ENCODE results near the gene SGSM1. TPM values are rescaled to one million over a fixed set of nuclear protein-coding genes. Genes with fewer than 3 reads are reported as not detected.
A peak's percentile ranks its signal among the peaks of the same experiment; 100 is the strongest.

Gene SGSM1
- total and polyA plus RNA-seq, 2 experiments from 2014 or later = 0.39 TPM; not detected in 1

GRCh38 chr22:24948356-24949202 lies 142.6 kb downstream of the SGSM1 start:
- Histone ChIP-seq H3K27me3 (no peaks in the 10 kb centered on the region), H3K4me3 (no peak overlapping the region), H3K4me1 (ENCODE audit: low read depth) (no peaks in the 10 kb centered on the region), H3K27ac (no peak overlapping the region), H3K36me3 (no peaks in the 10 kb centered on the region), H3K9me3 (ENCODE audit: low read depth) (no peaks in the 10 kb centered on the region)
- no peak for DNase-seq (ENCODE audit: low read depth in 1 of 2, low spot score in 1 of 2)
- TF ChIP-seq CTCF (IDR thresholded peaks at IDR 0.05; ENCODE audit: low read depth, low read length) = no peak

- Histone ChIP-seq H3K27ac (no peak overlapping the region), H3K4me3 (peak overlapping the region; percentile 27), H3K4me1 (ENCODE audit: low read depth) (peaks cover 10% of the 10 kb centered on the region), H3K9me3 (ENCODE audit: low read depth) (no peaks in the 10 kb centered on the region), H3K36me3 (no peaks in the 10 kb centered on the region), H3K27me3 (no peaks in the 10 kb centered on the region)
- DNase-seq (ENCODE audit: low read depth in 1 of 2, low spot score in 1 of 2) = peak; percentile 28 to 85
- TF ChIP-seq CTCF (IDR thresholded peaks at IDR 0.05; ENCODE audit: low read depth, low read length) = no peak
Measured at GRCh38 chr22:24950272-24950902, 144.4 kb downstream of the SGSM1 start.

GRCh38 chr22:24951942-24952836 lies 146.2 kb downstream of the SGSM1 start, which contains the start of gene KIAA1671:
Gene KIAA1671, plus strand, starts transcription at chr22:24952716. Its CDS starts 75,284 bp downstream, at chr22:25028000.
- peak; percentile 81 to 95 for DNase-seq (ENCODE audit: low read depth in 1 of 2, low spot score in 1 of 2)
- peak within 1 kb of the TSS; percentile 78 for H3K27ac ChIP-seq

GRCh38 chr22:24952837-24953383 lies 146.9 kb downstream of the SGSM1 start:
- peak; percentile 46 to 57 for DNase-seq (ENCODE audit: low read depth in 1 of 2, low spot score in 1 of 2)
- Histone ChIP-seq H3K36me3 (no peaks in the 10 kb centered on the region), H3K27ac (peak overlapping the region; percentile 78), H3K4me3 (peak overlapping the region; percentile 41), H3K27me3 (no peaks in the 10 kb centered on the region), H3K4me1 (ENCODE audit: low read depth) (peaks cover 10% of the 10 kb centered on the region), H3K9me3 (ENCODE audit: low read depth) (no peaks in the 10 kb centered on the region)
- TF ChIP-seq CTCF (IDR thresholded peaks at IDR 0.05; ENCODE audit: low read depth, low read length) = no peak

More at GRCh38 chr22:24951942-24952836, 146.2 kb downstream of the SGSM1 start, which contains the start of gene KIAA1671:
- peaks cover 10% of the 10 kb centered on the region for H3K4me1 ChIP-seq (ENCODE audit: low read depth)
- TF ChIP-seq CTCF (IDR thresholded peaks at IDR 0.05; ENCODE audit: low read depth, low read length) = peak; percentile 99
- peak within 1 kb of the TSS; percentile 41 for H3K4me3 ChIP-seq
- no peaks in the 10 kb centered on the region for H3K9me3 ChIP-seq (ENCODE audit: low read depth)
- H3K27me3 ChIP-seq = no peaks in the 10 kb centered on the region
- H3K36me3 ChIP-seq = no peaks in the 10 kb centered on the region

All from cardiac muscle cell (in vitro differentiated cells and primary cell).